ENCODE data around the gene CMC1.

The CMC1 gene

GRCh38 chr3:28244491-28244890 lies 3.1 kb downstream of the CMC1 start:
- TF ChIP-seq CTCF (conservative IDR thresholded peaks at IDR 0.05; ENCODE audit: low read length), result no peak
- DNase-seq (ENCODE audit: low read depth), result no peak
- H3K4me3 ChIP-seq (ENCODE audit: low read length), result no peak overlapping the region

- no peak overlapping the region for H3K4me3 ChIP-seq (ENCODE audit: low read length)
- DNase-seq (ENCODE audit: low read depth), result no peak
- TF ChIP-seq CTCF (conservative IDR thresholded peaks at IDR 0.05; ENCODE audit: low read length), result no peak
Observed at GRCh38 chr3:28247286-28247685, 5.9 kb downstream of the CMC1 start.

- DNase-seq (ENCODE audit: low read depth), result no peak
- no peak for TF ChIP-seq CTCF (conservative IDR thresholded peaks at IDR 0.05; ENCODE audit: low read length)
- no peak overlapping the region for H3K4me3 ChIP-seq (ENCODE audit: low read length)
Observed at GRCh38 chr3:28250999-28251398, 9.6 kb downstream of the CMC1 start.

GRCh38 chr3:28252001-28252431 lies 10.6 kb downstream of the CMC1 start:
- H3K4me3 ChIP-seq (ENCODE audit: low read length), result no peak overlapping the region
- DNase-seq (ENCODE audit: low read depth), result no peak
- no peak for TF ChIP-seq CTCF (conservative IDR thresholded peaks at IDR 0.05; ENCODE audit: low read length)

GRCh38 chr3:28253040-28253715 lies 11.8 kb downstream of the CMC1 start:
- DNase-seq (ENCODE audit: low read depth), result no peak
- TF ChIP-seq CTCF (conservative IDR thresholded peaks at IDR 0.05; ENCODE audit: low read length), result no peak
- H3K4me3 ChIP-seq (ENCODE audit: low read length), result no peak overlapping the region

GRCh38 chr3:28262001-28262400 lies 20.6 kb downstream of the CMC1 start:
- DNase-seq (ENCODE audit: low read depth), result no peak
- no peak for TF ChIP-seq CTCF (conservative IDR thresholded peaks at IDR 0.05; ENCODE audit: low read length)
- no peak overlapping the region for H3K4me3 ChIP-seq (ENCODE audit: low read length)

GRCh38 chr3:28265641-28266040 lies 24.2 kb downstream of the CMC1 start:
- DNase-seq (ENCODE audit: low read depth), result no peak
- no peak overlapping the region for H3K4me3 ChIP-seq (ENCODE audit: low read length)
- no peak for TF ChIP-seq CTCF (conservative IDR thresholded peaks at IDR 0.05; ENCODE audit: low read length)
